Fibroblast of peridontal ligament (primary cell): ENCODE data around the gene RNU6-9.
A peak's percentile ranks its signal among the peaks of the same experiment; 100 is the strongest.
"Not testable (repeated sequence)": the region's sequence is repeated elsewhere in the genome, so short reads cannot be mapped to it uniquely, and the experiment has no call there.

Experiments
- DNase-seq: peaks from one replicate; pipeline ENCODE4 v3.0.0-alpha.2; 2010; ENCODE audit errors: extremely low read depth

The RNU6-9 gene

GRCh38 chr19:892894-893689 is at the start of gene RNU6-9, which contains the start of gene MED16:
TSS of gene RNU6-9 (plus strand) at chr19:893484.
TSS of gene MED16 (minus strand) at chr19:893187. CDS start at chr19:891131, 2,056 bp downstream.
- DNase-seq = peak; percentile 93

GRCh38 chr19:843836-844545 is 49.3 kb upstream of the RNU6-9 start:
- no peak for DNase-seq

GRCh38 chr19:844546-844971 is 48.7 kb upstream of the RNU6-9 start:
- DNase-seq = no peak

GRCh38 chr19:845707-846521 is 47.4 kb upstream of the RNU6-9 start:
- DNase-seq = no peak

GRCh38 chr19:848386-848921 is 44.8 kb upstream of the RNU6-9 start:
- DNase-seq = no peak

- not testable (repeated sequence) for DNase-seq
Observed at GRCh38 chr19:849195-849594, 44.1 kb upstream of the RNU6-9 start.

- DNase-seq = peak; percentile 95
Observed at GRCh38 chr19:850221-850978, 42.9 kb upstream of the RNU6-9 start.

- DNase-seq = no peak
Observed at GRCh38 chr19:850979-851335, 42.3 kb upstream of the RNU6-9 start.

- DNase-seq = no peak
Observed at GRCh38 chr19:852136-853013, 40.9 kb upstream of the RNU6-9 start, which contains the start of gene ELANE. TSS of gene ELANE (plus strand) at chr19:852303. CDS start at chr19:852329, 26 bp downstream.

GRCh38 chr19:853014-853585 is 40.2 kb upstream of the RNU6-9 start:
- no peak for DNase-seq

GRCh38 chr19:853614-854220 is 39.6 kb upstream of the RNU6-9 start:
- not testable (repeated sequence) for DNase-seq

- no peak for DNase-seq
Observed at GRCh38 chr19:854549-854948, 38.7 kb upstream of the RNU6-9 start.

- DNase-seq = no peak
Observed at GRCh38 chr19:855142-855541, 38.1 kb upstream of the RNU6-9 start.

- no peak for DNase-seq
Observed at GRCh38 chr19:855566-856120, 37.6 kb upstream of the RNU6-9 start.

GRCh38 chr19:858284-858683 is 35.0 kb upstream of the RNU6-9 start:
- no peak for DNase-seq

- no peak for DNase-seq
Observed at GRCh38 chr19:858868-859843, 34.1 kb upstream of the RNU6-9 start, which contains the start of gene CFD. TSS of gene CFD (plus strand) at chr19:859664. CDS start at chr19:859690, 26 bp downstream.

- no peak for DNase-seq
Observed at GRCh38 chr19:861141-861755, 32.0 kb upstream of the RNU6-9 start.
